Calu3 (cell line): Measurements from ENCODE around the gene KHDRBS1. TPM values are rescaled to one million over a fixed set of nuclear protein-coding genes. Genes with fewer than 3 reads are reported as not detected.

Source experiments
- BruUV-seq: library from RNA; stranded (reverse); fragments of 400-500 nt; replicated peaks from 2 replicates; lab custom pipeline; 2021; lab: Mats Ljungman, UMichigan
- CTCF ChIA-PET: fragments of 300-600 bp; sonication (Branson Sonifier 250); formaldehyde crosslinking; loops from one replicate; lab custom pipeline; 2022; ENCODE audit warnings: antibody characterized with exemption; lab: Charles Lee
- DNase-seq: peaks from one replicate; pipeline ENCODE4 v3.0.0; 2022
- H3K27ac Mint-ChIP-seq: one replicate; pipeline ENCODE4 v1.8.0; 2022; ENCODE audit warnings: mixed read lengths; ENCODE audit not compliant: unreplicated experiment
- H3K27me3 Mint-ChIP-seq: one replicate; pipeline ENCODE4 v1.8.0; 2022; ENCODE audit warnings: mixed read lengths; ENCODE audit not compliant: unreplicated experiment
- H3K36me3 Mint-ChIP-seq: one replicate; pipeline ENCODE4 v1.8.0; 2022; ENCODE audit warnings: mild to moderate bottlenecking, moderate library complexity, mixed read lengths; ENCODE audit not compliant: insufficient read depth, unreplicated experiment
- H3K4me1 Mint-ChIP-seq: one replicate; pipeline ENCODE4 v1.8.0; 2022; ENCODE audit warnings: mild to moderate bottlenecking, low read depth, mixed read lengths; ENCODE audit not compliant: unreplicated experiment
- H3K4me3 Mint-ChIP-seq: one replicate; pipeline ENCODE4 v1.8.0; 2022; ENCODE audit warnings: mild to moderate bottlenecking, low read depth, moderate library complexity, mixed read lengths; ENCODE audit not compliant: unreplicated experiment
- H3K9me3 Mint-ChIP-seq: one replicate; pipeline ENCODE4 v1.8.0; 2022; ENCODE audit warnings: low read depth, mixed read lengths; ENCODE audit not compliant: unreplicated experiment
- intact Hi-C: fragments of 100-400 bp; cut with micrococcal nuclease; formaldehyde crosslinking; loops from one replicate; pipeline ENCODE4 v1.10.0; 2022; ENCODE audit not compliant: unreplicated experiment
- total RNA-seq: library from RNA; stranded (reverse); gene quantifications from 2 replicates; pipeline ENCODE4 v1.2.3, GENCODE V29; 2022
- TF ChIP-seq, protein P1 (sequence below): fragments of 200-600 bp; IDR thresholded peaks from one replicate; pipeline ENCODE4 v1.8.0; 2022; ENCODE audit warnings: antibody characterized with exemption; ENCODE audit not compliant: unreplicated experiment

KHDRBS1 gene
- total RNA-seq, 1 experiment from 2014 or later = 158 TPM

DNA sequence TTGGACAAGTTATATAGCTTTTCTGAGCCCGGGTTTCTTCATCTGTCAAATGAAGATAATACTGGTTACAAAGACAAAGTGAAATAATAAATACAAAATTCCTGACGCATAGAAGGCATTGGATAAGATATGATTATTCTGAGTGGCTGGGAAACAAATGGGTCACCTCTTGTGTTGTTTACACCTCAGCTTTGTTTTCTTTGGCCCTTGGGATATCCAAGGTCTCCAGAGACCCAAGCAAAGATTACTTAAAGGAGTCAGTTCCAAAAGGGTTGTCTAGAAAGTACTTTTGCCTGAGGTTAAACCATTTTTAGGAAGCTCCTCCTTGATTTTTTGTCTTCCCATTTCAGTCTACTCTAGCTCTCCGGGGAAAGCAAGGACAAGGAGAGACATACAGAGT is 9.7 kb downstream of the KHDRBS1 start:
- Mint-ChIP-seq H3K27me3 (no peaks in the 10 kb centered on the region), H3K27ac (peak overlapping the region; percentile 39), H3K36me3 (peaks cover 54% of the 10 kb centered on the region), H3K4me3 (no peak overlapping the region), H3K9me3 (no peaks in the 10 kb centered on the region), H3K4me1 (peaks cover 34% of the 10 kb centered on the region)
- TF ChIP-seq, protein P1, sequence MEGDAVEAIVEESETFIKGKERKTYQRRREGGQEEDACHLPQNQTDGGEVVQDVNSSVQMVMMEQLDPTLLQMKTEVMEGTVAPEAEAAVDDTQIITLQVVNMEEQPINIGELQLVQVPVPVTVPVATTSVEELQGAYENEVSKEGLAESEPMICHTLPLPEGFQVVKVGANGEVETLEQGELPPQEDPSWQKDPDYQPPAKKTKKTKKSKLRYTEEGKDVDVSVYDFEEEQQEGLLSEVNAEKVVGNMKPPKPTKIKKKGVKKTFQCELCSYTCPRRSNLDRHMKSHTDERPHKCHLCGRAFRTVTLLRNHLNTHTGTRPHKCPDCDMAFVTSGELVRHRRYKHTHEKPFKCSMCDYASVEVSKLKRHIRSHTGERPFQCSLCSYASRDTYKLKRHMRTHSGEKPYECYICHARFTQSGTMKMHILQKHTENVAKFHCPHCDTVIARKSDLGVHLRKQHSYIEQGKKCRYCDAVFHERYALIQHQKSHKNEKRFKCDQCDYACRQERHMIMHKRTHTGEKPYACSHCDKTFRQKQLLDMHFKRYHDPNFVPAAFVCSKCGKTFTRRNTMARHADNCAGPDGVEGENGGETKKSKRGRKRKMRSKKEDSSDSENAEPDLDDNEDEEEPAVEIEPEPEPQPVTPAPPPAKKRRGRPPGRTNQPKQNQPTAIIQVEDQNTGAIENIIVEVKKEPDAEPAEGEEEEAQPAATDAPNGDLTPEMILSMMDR = no peak
- intact Hi-C loops = no loop called here
- CTCF ChIA-PET = interaction anchor here (0.6 kb wide), 1 partner anchor 10 kb away, joined by 3 read pairs; the partner anchor contains the start of gene KHDRBS1
- BruUV-seq = no TSS peak
- DNase-seq = no peak

DNA sequence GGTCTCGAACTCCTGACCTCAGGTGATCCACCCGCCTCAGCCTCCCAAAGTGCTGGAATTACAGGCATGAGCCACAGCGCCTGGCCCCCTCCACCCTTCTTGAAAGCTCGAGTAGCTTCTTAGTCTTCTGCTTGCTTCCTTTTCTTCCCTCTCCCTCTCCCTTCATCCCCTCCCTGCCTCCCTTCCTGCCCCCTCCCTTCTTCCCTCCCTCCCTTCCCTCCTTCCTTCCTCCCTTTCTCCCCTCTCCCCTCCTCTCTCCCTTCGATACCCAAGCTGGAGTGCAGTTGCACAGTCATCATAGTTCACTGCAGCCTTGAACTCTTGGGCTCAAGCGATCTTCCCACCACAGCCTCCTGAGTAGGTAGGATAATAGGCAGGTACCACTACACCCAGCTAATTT is 11.8 kb downstream of the KHDRBS1 start:
- H3K4me1 Mint-ChIP-seq = peaks cover 31% of the 10 kb centered on the region
- H3K36me3 Mint-ChIP-seq = peaks cover 53% of the 10 kb centered on the region
- no peaks in the 10 kb centered on the region for H3K9me3 Mint-ChIP-seq
- BruUV-seq = no TSS peak
- no peak overlapping the region for H3K27ac Mint-ChIP-seq
- intact Hi-C loops = no loop called here
- H3K27me3 Mint-ChIP-seq = no peaks in the 10 kb centered on the region
- no peak for DNase-seq
- CTCF ChIA-PET = interaction anchor here (0.6 kb wide), 2 partner anchors 479 to 548 kb away, joined by 3 read pairs; no protein-coding TSS in a partner anchor
- TF ChIP-seq, protein P1 = no peak
- no peak overlapping the region for H3K4me3 Mint-ChIP-seq

DNA sequence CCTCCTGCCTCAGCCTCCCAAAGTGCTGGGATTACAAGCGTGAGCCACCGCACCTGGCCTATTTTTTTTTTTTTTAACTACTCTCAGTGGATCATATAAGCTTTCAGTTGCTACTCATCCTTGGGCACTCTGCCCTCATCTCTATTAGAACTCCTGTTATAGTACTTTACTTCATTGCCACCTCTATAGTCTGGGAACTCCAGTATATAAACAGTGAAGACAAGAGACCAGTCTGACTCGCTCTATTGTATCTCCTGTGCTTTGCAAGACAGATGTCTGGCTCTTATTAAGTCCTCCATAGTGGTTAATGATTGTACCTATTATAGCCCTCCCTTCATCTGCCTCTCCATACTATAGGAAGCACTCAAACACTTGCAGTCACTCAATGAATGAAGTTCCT is 15.1 kb downstream of the KHDRBS1 start:
- Mint-ChIP-seq H3K4me3 (no peak overlapping the region), H3K27ac (no peak overlapping the region), H3K9me3 (no peaks in the 10 kb centered on the region), H3K27me3 (no peaks in the 10 kb centered on the region), H3K4me1 (peaks cover 27% of the 10 kb centered on the region), H3K36me3 (peaks cover 46% of the 10 kb centered on the region)
- intact Hi-C loops = no loop called here
- no TSS peak for BruUV-seq
- CTCF ChIA-PET = interaction anchor here (0.6 kb wide), 1 partner anchor 51 kb away, joined by 3 read pairs; no protein-coding TSS in a partner anchor
- TF ChIP-seq, protein P1 = no peak
- no peak for DNase-seq

DNA sequence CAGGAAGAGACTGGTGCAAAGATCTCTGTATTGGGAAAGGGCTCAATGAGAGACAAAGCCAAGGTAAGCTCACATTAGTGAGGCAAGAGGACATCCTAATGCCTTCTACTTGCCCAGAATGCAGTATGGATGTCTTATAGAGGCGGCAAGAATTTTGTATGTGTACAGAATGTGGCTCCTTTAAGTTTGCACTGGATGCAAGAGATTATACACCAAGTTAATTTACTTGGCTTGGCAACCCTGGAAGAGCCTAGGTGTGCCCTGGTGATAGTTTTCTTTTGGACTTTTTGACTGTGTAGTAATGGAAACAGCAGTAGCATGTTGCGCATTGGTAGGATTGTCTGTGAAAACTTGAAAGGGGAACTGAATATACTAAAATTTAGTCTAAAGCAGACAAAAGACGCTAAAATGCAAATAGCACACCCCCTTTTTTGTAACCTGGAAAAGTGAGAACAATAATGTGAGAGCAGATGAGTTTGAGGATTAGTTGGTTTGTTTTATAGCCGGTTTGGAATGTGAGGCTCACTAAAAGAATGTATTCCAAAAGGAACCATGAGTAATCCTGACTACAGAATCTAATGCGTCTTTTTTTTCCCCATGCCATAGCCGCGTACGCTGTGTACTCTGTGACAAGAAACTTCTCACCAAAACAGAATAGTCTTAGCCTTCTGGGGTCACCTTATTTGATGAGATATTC is 18.1 kb downstream of the KHDRBS1 start:
- intact Hi-C loops = no loop called here
- Mint-ChIP-seq H3K4me3 (no peak overlapping the region), H3K4me1 (peaks cover 35% of the 10 kb centered on the region), H3K9me3 (no peaks in the 10 kb centered on the region), H3K36me3 (peaks cover 63% of the 10 kb centered on the region), H3K27ac (no peak overlapping the region), H3K27me3 (no peaks in the 10 kb centered on the region)
- DNase-seq = no peak
- CTCF ChIA-PET = interaction anchor here (0.7 kb wide), 1 partner anchor 16 kb away, joined by 3 read pairs; no protein-coding TSS in a partner anchor
- no TSS peak for BruUV-seq
- TF ChIP-seq, protein P1 = no peak
